ENCODE results near the gene PFKL.

PFKL gene

GRCh38 chr21:44286716-44287632 is 12.9 kb upstream of the PFKL start:
- ATAC-seq (ENCODE audit: insufficient read depth, low read depth) (no peak), DNase-seq (no peak)
- no peak overlapping the region for H2AFZ ChIP-seq (ENCODE audit: low read depth, low read length)
- no peak overlapping the region for H3K4me3 ChIP-seq (ENCODE audit: low read depth in 1 of 2, low read length in 2 of 2)
- H3K79me2 ChIP-seq (ENCODE audit: insufficient read depth, low read length) = no peaks in the 10 kb centered on the region
- no peaks in the 10 kb centered on the region for H3K4me1 ChIP-seq (ENCODE audit: insufficient read depth, low read length)
- peaks cover 4% of the 10 kb centered on the region; the same call in 1 of the 2 replicates for H4K20me1 ChIP-seq (ENCODE audit: insufficient read depth, low read length)
- no peaks in the 10 kb centered on the region for H3K9me3 ChIP-seq (ENCODE audit: insufficient read depth, low read length, severe bottlenecking)
- no peaks in the 10 kb centered on the region for H3K36me3 ChIP-seq (ENCODE audit: insufficient read depth, low read length)
- no peak overlapping the region for H3K9ac ChIP-seq (ENCODE audit: low read depth, low read length)
- no peak overlapping the region for H3K4me2 ChIP-seq (ENCODE audit: insufficient read depth, low read length)
- H3K27me3 ChIP-seq (ENCODE audit: insufficient read depth, low read length, poor library complexity) = no peaks in the 10 kb centered on the region
- no peak overlapping the region for H3K27ac ChIP-seq (ENCODE audit: low read length)
- TF ChIP-seq EZH2 (IDR thresholded peaks at IDR 0.05; ENCODE audit: borderline replicate concordance, low read depth, low read length, severe bottlenecking) (no peak), CTCF (IDR thresholded peaks at IDR 0.05; ENCODE audit: borderline replicate concordance, extremely low read depth, low read length, poor library complexity, severe bottlenecking) (no peak)

GRCh38 chr21:44288251-44289110 is 11.4 kb upstream of the PFKL start:
- H3K4me3 ChIP-seq (ENCODE audit: low read depth in 1 of 2, low read length in 2 of 2) = no peak overlapping the region
- no peaks in the 10 kb centered on the region for H3K4me1 ChIP-seq (ENCODE audit: insufficient read depth, low read length)
- H3K79me2 ChIP-seq (ENCODE audit: insufficient read depth, low read length) = no peaks in the 10 kb centered on the region
- no peak overlapping the region for H3K27ac ChIP-seq (ENCODE audit: low read length)
- ATAC-seq (ENCODE audit: insufficient read depth, low read depth) = no peak
- H3K9me3 ChIP-seq (ENCODE audit: insufficient read depth, low read length, severe bottlenecking) = no peaks in the 10 kb centered on the region
- no peak overlapping the region for H3K9ac ChIP-seq (ENCODE audit: low read depth, low read length)
- peaks cover 4% of the 10 kb centered on the region; the same call in 1 of the 2 replicates for H4K20me1 ChIP-seq (ENCODE audit: insufficient read depth, low read length)
- no peak for DNase-seq
- no peaks in the 10 kb centered on the region for H3K36me3 ChIP-seq (ENCODE audit: insufficient read depth, low read length)
- H2AFZ ChIP-seq (ENCODE audit: low read depth, low read length) = no peak overlapping the region
- no peaks in the 10 kb centered on the region for H3K27me3 ChIP-seq (ENCODE audit: insufficient read depth, low read length, poor library complexity)
- TF ChIP-seq CTCF (IDR thresholded peaks at IDR 0.05; ENCODE audit: borderline replicate concordance, extremely low read depth, low read length, poor library complexity, severe bottlenecking) (no peak), EZH2 (IDR thresholded peaks at IDR 0.05; ENCODE audit: borderline replicate concordance, low read depth, low read length, severe bottlenecking) (no peak)
- H3K4me2 ChIP-seq (ENCODE audit: insufficient read depth, low read length) = no peak overlapping the region

GRCh38 chr21:44289381-44290010 is 10.4 kb upstream of the PFKL start:
- Histone ChIP-seq H3K79me2 (ENCODE audit: insufficient read depth, low read length) (no peaks in the 10 kb centered on the region), H3K9ac (ENCODE audit: low read depth, low read length) (no peak overlapping the region), H3K27me3 (ENCODE audit: insufficient read depth, low read length, poor library complexity) (no peaks in the 10 kb centered on the region), H3K4me1 (ENCODE audit: insufficient read depth, low read length) (no peaks in the 10 kb centered on the region), H3K27ac (ENCODE audit: low read length) (no peak overlapping the region), H3K4me2 (ENCODE audit: insufficient read depth, low read length) (no peak overlapping the region), H3K9me3 (ENCODE audit: insufficient read depth, low read length, severe bottlenecking) (no peaks in the 10 kb centered on the region), H4K20me1 (ENCODE audit: insufficient read depth, low read length) (peaks cover 4% of the 10 kb centered on the region; the same call in 1 of the 2 replicates), H2AFZ (ENCODE audit: low read depth, low read length) (no peak overlapping the region), H3K36me3 (ENCODE audit: insufficient read depth, low read length) (no peaks in the 10 kb centered on the region), H3K4me3 (ENCODE audit: low read depth in 1 of 2, low read length in 2 of 2) (no peak overlapping the region)
- DNase-seq (no peak), ATAC-seq (ENCODE audit: insufficient read depth, low read depth) (no peak)
- no peak for TF ChIP-seq CTCF (IDR thresholded peaks at IDR 0.05; ENCODE audit: borderline replicate concordance, extremely low read depth, low read length, poor library complexity, severe bottlenecking)
- no peak for TF ChIP-seq EZH2 (IDR thresholded peaks at IDR 0.05; ENCODE audit: borderline replicate concordance, low read depth, low read length, severe bottlenecking)
